Peyer's patch (tissue), 4 donors: Measurements from ENCODE around the gene OR10K1.

ENCODE experiments used
- CTCF ChIP-seq, 6 experiments: fragments of 450-650 bp in 4 of 6; fragments of 200-600 bp in 2 of 6; sonication (generic) in 1 of 6; IDR thresholded peaks; one replicate each; pipeline ENCODE4 v1.5.1; 2017 to 2019; ENCODE audit warnings: antibody characterized with exemption in 6 of 6, mild to moderate bottlenecking in 3 of 6, moderate library complexity in 1 of 6
- POLR2A ChIP-seq, 2 donors: fragments of 450-650 bp; IDR thresholded peaks; one replicate each; pipeline ENCODE4 v1.5.1; 2017; ENCODE audit warnings: antibody characterized with exemption in 2 of 2, mild to moderate bottlenecking in 2 of 2, moderate library complexity in 2 of 2

GRCh38 chr1:158461534-158461933 lies at the start of gene OR10K1:
- TF ChIP-seq CTCF (IDR thresholded peaks at IDR 0.05) (no peak), POLR2A (IDR thresholded peaks at IDR 0.05) (no peak)
